A549 (cell line): ENCODE measurements around the gene MAGEA9B.

Experiments used
- MYC ChIP-seq: IDR thresholded peaks from 2 replicates; pipeline ENCODE4 v1.6.1; 2012; ENCODE audit warnings: mild to moderate bottlenecking, inconsistent platforms, low read length, improper control_type of control experiment, borderline replicate concordance
- NR3C1 ChIP-seq: fragments of >200 bp; sonication (Bioruptor Twin); formaldehyde crosslinking; IDR thresholded peaks from 3 replicates; pipeline ENCODE4 v1.6.1; 2017
- POLR2A ChIP-seq: IDR thresholded peaks from 2 replicates; pipeline ENCODE4 v1.6.1; 2012; ENCODE audit warnings: mild to moderate bottlenecking, low read length
- RCOR1 ChIP-seq: fragments of 150-350 bp; IDR thresholded peaks from 2 replicates; pipeline ENCODE4 v1.6.1; 2014; ENCODE audit warnings: antibody characterized with exemption, low read length, low read depth
- TF ChIP-seq, protein P1 (sequence below): fragments of >200 bp; sonication (Bioruptor Twin); formaldehyde crosslinking; IDR thresholded peaks from 3 replicates; pipeline ENCODE4 v1.5.1; 2016

- TF ChIP-seq POLR2A (no peak), NR3C1 (no peak), RCOR1 (no peak), MYC (no peak)
- TF ChIP-seq, protein P1, sequence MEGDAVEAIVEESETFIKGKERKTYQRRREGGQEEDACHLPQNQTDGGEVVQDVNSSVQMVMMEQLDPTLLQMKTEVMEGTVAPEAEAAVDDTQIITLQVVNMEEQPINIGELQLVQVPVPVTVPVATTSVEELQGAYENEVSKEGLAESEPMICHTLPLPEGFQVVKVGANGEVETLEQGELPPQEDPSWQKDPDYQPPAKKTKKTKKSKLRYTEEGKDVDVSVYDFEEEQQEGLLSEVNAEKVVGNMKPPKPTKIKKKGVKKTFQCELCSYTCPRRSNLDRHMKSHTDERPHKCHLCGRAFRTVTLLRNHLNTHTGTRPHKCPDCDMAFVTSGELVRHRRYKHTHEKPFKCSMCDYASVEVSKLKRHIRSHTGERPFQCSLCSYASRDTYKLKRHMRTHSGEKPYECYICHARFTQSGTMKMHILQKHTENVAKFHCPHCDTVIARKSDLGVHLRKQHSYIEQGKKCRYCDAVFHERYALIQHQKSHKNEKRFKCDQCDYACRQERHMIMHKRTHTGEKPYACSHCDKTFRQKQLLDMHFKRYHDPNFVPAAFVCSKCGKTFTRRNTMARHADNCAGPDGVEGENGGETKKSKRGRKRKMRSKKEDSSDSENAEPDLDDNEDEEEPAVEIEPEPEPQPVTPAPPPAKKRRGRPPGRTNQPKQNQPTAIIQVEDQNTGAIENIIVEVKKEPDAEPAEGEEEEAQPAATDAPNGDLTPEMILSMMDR: no peak
Observed at GRCh38 chrX:149628768-149629167, 41.5 kb upstream of the MAGEA9B start.
